H9 (cell line): ENCODE data around the gene SLC25A39. TPM values are rescaled to one million over a fixed set of nuclear protein-coding genes. Genes with fewer than 3 reads are reported as not detected.
A peak's percentile ranks its signal among the peaks of the same experiment; 100 is the strongest.
"Not testable (repeated sequence)": the region's sequence is repeated elsewhere in the genome, so short reads cannot be mapped to it uniquely, and the experiment has no call there.

ENCODE experiments used
- DNase-seq: peaks from one replicate; pipeline ENCODE4 v3.0.0-alpha.2; 2017
- H2AFZ ChIP-seq: one replicate; pipeline ENCODE4 v1.6.1; 2013; ENCODE audit warnings: mild to moderate bottlenecking, low read length, control low read depth, moderate library complexity
- H2AK5ac ChIP-seq: 2 replicates; pipeline ENCODE4 v1.6.1; 2013; ENCODE audit warnings: low read length, control low read depth, mixed read lengths; ENCODE audit not compliant: insufficient read length
- H2BK120ac ChIP-seq: one replicate; pipeline ENCODE4 v1.6.1; 2013; ENCODE audit warnings: low read depth, mild to moderate bottlenecking, low read length, control low read depth, inconsistent platforms; ENCODE audit not compliant: poor library complexity, severe bottlenecking
- H2BK12ac ChIP-seq: 2 replicates; pipeline ENCODE4 v1.6.1; 2013; ENCODE audit warnings: low read length, control low read depth, mixed read lengths, low read depth; ENCODE audit not compliant: insufficient read length
- H2BK15ac ChIP-seq: 2 replicates; pipeline ENCODE4 v1.6.1; 2013; ENCODE audit warnings: low read depth, low read length, control low read depth
- H2BK20ac ChIP-seq: one replicate; pipeline ENCODE4 v1.6.1; 2013; ENCODE audit warnings: low read depth, mild to moderate bottlenecking, low read length, control low read depth, inconsistent platforms; ENCODE audit not compliant: poor library complexity, severe bottlenecking
- H2BK5ac ChIP-seq: 2 replicates; pipeline ENCODE4 v1.6.1; 2013; ENCODE audit warnings: low read length, control low read depth, mixed read lengths; ENCODE audit not compliant: insufficient read length
- H3K14ac ChIP-seq: 2 replicates; pipeline ENCODE4 v1.6.1; 2013; ENCODE audit warnings: low read length, control low read depth; ENCODE audit not compliant: insufficient read depth
- H3K18ac ChIP-seq: 2 replicates; pipeline ENCODE4 v1.6.1; 2013; ENCODE audit warnings: low read depth, mild to moderate bottlenecking, mixed read lengths, low read length, control low read depth; ENCODE audit not compliant: insufficient read length
- H3K23ac ChIP-seq: 2 replicates; pipeline ENCODE4 v1.6.1; 2013; ENCODE audit warnings: low read length, control low read depth, mixed read lengths, low read depth; ENCODE audit not compliant: insufficient read length
- H3K23me2 ChIP-seq: 2 replicates; pipeline ENCODE4 v1.6.1; 2013; ENCODE audit warnings: low read depth, mild to moderate bottlenecking, mixed read lengths, low read length, control low read depth; ENCODE audit not compliant: insufficient read length, poor library complexity, severe bottlenecking
- H3K27ac ChIP-seq: 2 replicates; pipeline ENCODE4 v1.5.1; 2013; ENCODE audit warnings: low read length, control low read depth, mixed read lengths, low read depth; ENCODE audit not compliant: insufficient read length
- H3K27me3 ChIP-seq: 2 replicates; pipeline ENCODE4 v1.6.1; 2013; ENCODE audit warnings: low read length, control low read depth, inconsistent platforms; ENCODE audit not compliant: insufficient read depth
- H3K4ac ChIP-seq: 2 replicates; pipeline ENCODE4 v1.6.1; 2013; ENCODE audit warnings: low read depth, mild to moderate bottlenecking, control low read depth, inconsistent platforms, low read length, moderate library complexity
- H3K4me1 ChIP-seq: 2 replicates; pipeline ENCODE4 v1.6.1; 2013; ENCODE audit warnings: low read length, control low read depth, inconsistent platforms; ENCODE audit not compliant: insufficient read depth
- H3K4me2 ChIP-seq: 2 replicates; pipeline ENCODE4 v1.6.1; 2013; ENCODE audit warnings: low read length, control low read depth, mixed read lengths; ENCODE audit not compliant: insufficient read length, insufficient read depth
- H3K56ac ChIP-seq: 2 replicates; pipeline ENCODE4 v1.6.1; 2013; ENCODE audit warnings: low read depth, mild to moderate bottlenecking, mixed read lengths, low read length, control low read depth; ENCODE audit not compliant: insufficient read length
- H3K79me1 ChIP-seq: 2 replicates; pipeline ENCODE4 v1.6.1; 2013; ENCODE audit warnings: low read depth, mild to moderate bottlenecking, moderate library complexity, low read length, control low read depth, inconsistent platforms; ENCODE audit not compliant: insufficient read depth, poor library complexity, severe bottlenecking
- H3K79me2 ChIP-seq: 2 replicates; pipeline ENCODE4 v1.6.1; 2013; ENCODE audit warnings: low read length, control low read depth, inconsistent platforms; ENCODE audit not compliant: insufficient read depth
- H3K9ac ChIP-seq: 2 replicates; pipeline ENCODE4 v1.6.1; 2013; ENCODE audit warnings: low read length, control low read depth, mixed read lengths; ENCODE audit not compliant: insufficient read length; ENCODE audit errors: extremely low read depth
- H3K9me3 ChIP-seq: one replicate; pipeline ENCODE4 v1.6.1; 2013; ENCODE audit warnings: low read depth, low read length, inconsistent platforms; ENCODE audit not compliant: control insufficient read depth
- H3T11ph ChIP-seq: one replicate; pipeline ENCODE4 v1.6.1; 2013; ENCODE audit warnings: mild to moderate bottlenecking, low read length, control low read depth, inconsistent platforms
- H4K20me1 ChIP-seq: one replicate; pipeline ENCODE4 v1.6.1; 2013; ENCODE audit not compliant: control insufficient read depth, insufficient read length, insufficient read depth
- H4K5ac ChIP-seq: 2 replicates; pipeline ENCODE4 v1.6.1; 2013; ENCODE audit warnings: low read depth, mild to moderate bottlenecking, mixed read lengths, low read length, control low read depth; ENCODE audit not compliant: insufficient read length
- H4K8ac ChIP-seq: replicated peaks from 2 replicates; pipeline ENCODE4 v1.6.1; 2013; ENCODE audit warnings: low read length, control low read depth, mixed read lengths, low read depth; ENCODE audit not compliant: insufficient read length
- H4K91ac ChIP-seq: 2 replicates; pipeline ENCODE4 v1.6.1; 2013; ENCODE audit warnings: low read depth, mild to moderate bottlenecking, moderate library complexity, mixed read lengths, low read length, control low read depth; ENCODE audit not compliant: insufficient read length
- H3K27ac Mint-ChIP-seq, 3 experiments: 2 replicates in 2 of 3; 3 replicates in 1 of 3; pipeline ENCODE4 v1.8.0; 2020 to 2021; ENCODE audit warnings: mixed read lengths in 3 of 3, mild to moderate bottlenecking in 1 of 3, moderate library complexity in 1 of 3
- H3K27me3 Mint-ChIP-seq: 2 replicates; pipeline ENCODE4 v1.8.0; 2021; ENCODE audit warnings: low read depth, mild to moderate bottlenecking, moderate library complexity, mixed read lengths
- H3K36me3 Mint-ChIP-seq, 3 experiments: 2 replicates in 2 of 3; 3 replicates in 1 of 3; pipeline ENCODE4 v1.8.0; 2020 to 2021; ENCODE audit warnings: low read depth in 3 of 3, mixed read lengths in 3 of 3; ENCODE audit not compliant: insufficient read depth in 1 of 3
- H3K4me1 Mint-ChIP-seq, 2 experiments: 2 replicates each; pipeline ENCODE4 v1.8.0; 2020; ENCODE audit warnings: mixed read lengths in 2 of 2
- H3K4me3 Mint-ChIP-seq, 2 experiments: 2 replicates in 1 of 2; 3 replicates in 1 of 2; pipeline ENCODE4 v1.8.0; 2020 to 2021; ENCODE audit warnings: mild to moderate bottlenecking in 2 of 2, mixed read lengths in 2 of 2, moderate library complexity in 1 of 2
- H3K9me3 Mint-ChIP-seq, 2 experiments: 2 replicates in 1 of 2; 3 replicates in 1 of 2; pipeline ENCODE4 v1.8.0; 2020; ENCODE audit warnings: mild to moderate bottlenecking in 2 of 2, mixed read lengths in 2 of 2, moderate library complexity in 1 of 2
- WGBS: extraction: QIAGEN DNeasy Blood & Tissue Kit; methylation state at CpG from one replicate; pipeline ENCODE4 v1.1.7; 2013; ENCODE audit warnings: missing lambda C conversion rate, low lambda C conversion rate, mixed read lengths; ENCODE audit not compliant: insufficient read length; ENCODE audit errors: extremely low coverage; 5-methylcytosine and 5-hydroxymethylcytosine counted together
- total RNA-seq: library from RNA; stranded (reverse); gene quantifications from 2 replicates; pipeline ENCODE4 v1.2.1, GENCODE V29; 2021
- TF ChIP-seq, protein P1 (sequence below): fragments of 200-600 bp; sonication (generic); conservative IDR thresholded peaks from 3 replicates; pipeline ENCODE4 v1.8.0; 2021; ENCODE audit warnings: antibody characterized with exemption, mild to moderate bottlenecking

The SLC25A39 gene
- total RNA-seq, 1 experiment from 2014 or later, result 227 TPM

DNA sequence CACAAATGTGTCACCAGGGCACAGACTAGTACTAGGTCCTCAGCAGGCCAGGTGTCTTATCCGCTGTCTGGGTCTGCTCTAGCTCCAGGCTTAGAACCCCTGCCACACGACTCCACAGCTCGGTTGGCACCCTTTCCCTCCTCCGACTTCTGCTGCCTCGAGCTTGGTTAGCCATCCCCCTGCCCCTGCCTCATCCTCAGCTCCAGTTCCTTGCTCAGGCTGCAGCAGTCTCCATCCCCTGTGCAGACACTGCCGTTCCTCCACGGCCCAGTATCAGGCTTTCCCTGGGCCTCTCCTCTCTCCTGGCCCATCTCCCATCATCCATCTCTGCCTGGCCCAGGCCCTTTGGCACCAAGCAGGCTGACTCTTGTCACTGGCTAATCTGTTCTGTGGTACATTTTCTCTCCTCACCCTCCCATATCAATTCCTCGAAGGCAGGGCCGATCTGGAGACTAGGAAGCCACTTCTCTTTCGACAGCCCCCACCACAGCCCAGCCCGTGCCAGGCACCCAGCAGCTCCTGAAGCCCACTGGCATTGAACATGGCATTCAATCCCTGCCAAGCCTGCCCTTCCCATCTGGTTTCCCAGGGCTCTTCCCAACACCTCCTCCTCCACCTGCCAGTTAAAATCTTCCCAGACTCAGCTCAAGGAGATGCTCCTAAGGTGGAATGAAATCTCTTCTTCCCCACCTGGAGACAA, 19.0 kb upstream of the SLC25A39 start:
- H3T11ph ChIP-seq, result no peak overlapping the region
- H2BK120ac ChIP-seq, result no peak overlapping the region
- no peak for DNase-seq
- no peaks in the 10 kb centered on the region for H3K9me3 ChIP-seq
- no peak overlapping the region for H2BK15ac ChIP-seq
- no peak overlapping the region for H4K8ac ChIP-seq
- no peak overlapping the region for H3K9ac ChIP-seq
- no peak overlapping the region for H3K18ac ChIP-seq
- no peak overlapping the region for H2AK5ac ChIP-seq
- H2AFZ ChIP-seq, result no peak overlapping the region
- no peak overlapping the region for H3K27ac ChIP-seq
- peaks cover 8% of the 10 kb centered on the region in 2 experiments for H3K4me1 Mint-ChIP-seq
- no peaks in the 10 kb centered on the region for H3K79me2 ChIP-seq
- TF ChIP-seq, protein P1, sequence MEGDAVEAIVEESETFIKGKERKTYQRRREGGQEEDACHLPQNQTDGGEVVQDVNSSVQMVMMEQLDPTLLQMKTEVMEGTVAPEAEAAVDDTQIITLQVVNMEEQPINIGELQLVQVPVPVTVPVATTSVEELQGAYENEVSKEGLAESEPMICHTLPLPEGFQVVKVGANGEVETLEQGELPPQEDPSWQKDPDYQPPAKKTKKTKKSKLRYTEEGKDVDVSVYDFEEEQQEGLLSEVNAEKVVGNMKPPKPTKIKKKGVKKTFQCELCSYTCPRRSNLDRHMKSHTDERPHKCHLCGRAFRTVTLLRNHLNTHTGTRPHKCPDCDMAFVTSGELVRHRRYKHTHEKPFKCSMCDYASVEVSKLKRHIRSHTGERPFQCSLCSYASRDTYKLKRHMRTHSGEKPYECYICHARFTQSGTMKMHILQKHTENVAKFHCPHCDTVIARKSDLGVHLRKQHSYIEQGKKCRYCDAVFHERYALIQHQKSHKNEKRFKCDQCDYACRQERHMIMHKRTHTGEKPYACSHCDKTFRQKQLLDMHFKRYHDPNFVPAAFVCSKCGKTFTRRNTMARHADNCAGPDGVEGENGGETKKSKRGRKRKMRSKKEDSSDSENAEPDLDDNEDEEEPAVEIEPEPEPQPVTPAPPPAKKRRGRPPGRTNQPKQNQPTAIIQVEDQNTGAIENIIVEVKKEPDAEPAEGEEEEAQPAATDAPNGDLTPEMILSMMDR, result no peak
- peaks cover 5% of the 10 kb centered on the region for H3K23me2 ChIP-seq
- no CpG with 5 or more reads among the region's 11 CpGs for WGBS
- H3K23ac ChIP-seq, result no peak overlapping the region
- no peak overlapping the region for H3K4ac ChIP-seq
- H4K20me1 ChIP-seq, result no peaks in the 10 kb centered on the region
- 0 out of 7 replicates have a peak overlapping the region, but pooled peaks of 1 of the 3 experiments have one; percentile 54 for H3K27ac Mint-ChIP-seq
- H2BK12ac ChIP-seq, result no peak overlapping the region
- H2BK20ac ChIP-seq, result no peak overlapping the region
- H3K79me1 ChIP-seq, result no peaks in the 10 kb centered on the region
- no peak overlapping the region; a peak in 1 of 5 replicates for H3K4me3 Mint-ChIP-seq
- no peaks in the 10 kb centered on the region for H3K4me1 ChIP-seq
- no peaks in the 10 kb centered on the region for H3K9me3 Mint-ChIP-seq
- no peak overlapping the region for H3K56ac ChIP-seq
- H4K91ac ChIP-seq, result no peak overlapping the region
- H3K27me3 ChIP-seq, result no peaks in the 10 kb centered on the region
- no peak overlapping the region for H2BK5ac ChIP-seq
- no peak overlapping the region for H3K14ac ChIP-seq
- H3K4me2 ChIP-seq, result no peak overlapping the region
- no peaks in the 10 kb centered on the region for H3K36me3 Mint-ChIP-seq
- H3K27me3 Mint-ChIP-seq, result peaks cover 34% of the 10 kb centered on the region
- no peak overlapping the region for H4K5ac ChIP-seq

DNA sequence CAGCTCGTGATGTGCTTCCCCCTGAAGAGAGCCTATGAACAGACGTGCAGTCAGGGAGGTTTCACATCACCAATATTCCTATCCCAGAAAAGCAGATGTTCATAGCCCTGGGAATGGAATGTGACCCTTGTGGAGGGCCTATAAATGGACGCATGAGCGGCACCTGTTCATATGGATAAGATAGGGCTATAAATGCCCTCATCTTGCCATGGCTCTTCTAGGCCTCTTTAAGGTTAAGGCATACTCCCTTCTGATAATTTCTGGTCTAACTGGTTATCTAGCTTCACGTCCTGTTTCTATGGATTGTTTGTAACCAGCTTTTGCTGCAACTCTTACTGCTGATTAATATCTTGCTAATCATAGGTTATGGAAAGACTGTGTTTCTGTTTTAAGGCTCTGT, 15.9 kb upstream of the SLC25A39 start:
- not testable (repeated sequence) for DNase-seq, H3K4me2 ChIP-seq, H2BK120ac ChIP-seq, H2BK12ac ChIP-seq, H3K4me1 ChIP-seq, H3K27ac ChIP-seq, H4K91ac ChIP-seq, H3T11ph ChIP-seq, H2BK15ac ChIP-seq, H3K9me3 Mint-ChIP-seq, H3K18ac ChIP-seq, H3K23ac ChIP-seq, H2AK5ac ChIP-seq, H2BK5ac ChIP-seq, H3K27ac Mint-ChIP-seq, H3K4ac ChIP-seq, H4K20me1 ChIP-seq, H3K4me1 Mint-ChIP-seq, H3K36me3 Mint-ChIP-seq, H2AFZ ChIP-seq, H3K79me1 ChIP-seq, H3K27me3 ChIP-seq, H3K79me2 ChIP-seq, H2BK20ac ChIP-seq, H3K23me2 ChIP-seq, H4K5ac ChIP-seq, H3K9ac ChIP-seq, H3K9me3 ChIP-seq, H3K14ac ChIP-seq, H3K56ac ChIP-seq, H3K4me3 Mint-ChIP-seq, H4K8ac ChIP-seq
- H3K27me3 Mint-ChIP-seq, result peaks cover 35% of the 10 kb centered on the region
- WGBS, result no CpG with 5 or more reads among the region's 5 CpGs
